GM12864 (cell line): ENCODE results near the gene PROX2.

Experiments used
- DNase-seq: peaks from one replicate; pipeline ENCODE4 v3.0.0-alpha.2; 2011; ENCODE audit warnings: low read depth
- H3K4me3 ChIP-seq: 2 replicates; pipeline ENCODE4 v1.5.1; 2011; ENCODE audit warnings: mild to moderate bottlenecking, low read depth, low read length, control low read depth
- CTCF ChIP-seq: IDR thresholded peaks from 2 replicates; pipeline ENCODE4 v1.5.1; 2011; ENCODE audit warnings: low read depth, mild to moderate bottlenecking, moderate library complexity, low read length, control low read depth, inconsistent platforms; ENCODE audit errors: missing control alignments

Gene PROX2

GRCh38 chr14:74829251-74829650, 46.7 kb downstream of the PROX2 start:
- no peak for TF ChIP-seq CTCF
- no peak overlapping the region for H3K4me3 ChIP-seq
- no peak for DNase-seq

GRCh38 chr14:74826574-74826973, 49.4 kb downstream of the PROX2 start:
- H3K4me3 ChIP-seq: no peak overlapping the region
- no peak for DNase-seq
- TF ChIP-seq CTCF: no peak
